ENCODE results near the gene ANKRD10.

ANKRD10 gene

DNA sequence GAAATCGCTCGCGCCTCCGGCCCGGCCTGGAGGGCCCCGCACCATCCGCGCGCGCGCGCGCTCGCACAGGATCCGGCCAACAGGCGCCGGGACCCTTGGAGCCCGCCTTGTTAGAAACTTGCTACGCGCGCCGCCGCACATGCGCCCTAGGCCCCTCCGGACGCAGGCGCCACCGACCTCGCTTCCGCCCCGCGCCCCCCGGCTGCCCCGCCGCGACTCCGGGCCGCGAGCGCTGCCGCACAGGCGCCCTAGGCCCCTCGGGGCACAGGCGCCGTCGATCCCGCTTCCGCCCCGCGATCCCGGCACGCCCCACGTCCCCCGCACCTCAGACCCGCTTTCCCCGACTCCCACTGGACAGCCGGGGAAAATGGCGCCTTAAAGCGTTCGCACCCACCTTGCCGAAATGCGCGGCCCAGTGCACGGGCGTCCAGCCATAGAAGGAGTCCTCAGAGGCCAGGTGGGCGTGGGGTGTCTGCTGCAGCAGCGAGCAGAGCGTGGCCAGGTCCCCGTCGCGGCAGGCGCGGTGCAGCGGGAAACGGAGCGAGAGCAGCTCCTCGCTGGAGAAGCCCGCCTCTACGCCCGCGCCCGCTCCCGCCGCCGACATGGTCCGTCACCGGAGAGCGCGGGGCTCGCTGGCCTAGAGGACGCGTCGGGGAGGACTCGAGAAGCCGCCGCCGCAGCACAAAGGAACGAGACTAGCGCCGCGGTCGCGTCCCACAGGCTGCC, 375 bp downstream of the ANKRD10 start:
- peak; percentile 79 for DNase-seq

DNA sequence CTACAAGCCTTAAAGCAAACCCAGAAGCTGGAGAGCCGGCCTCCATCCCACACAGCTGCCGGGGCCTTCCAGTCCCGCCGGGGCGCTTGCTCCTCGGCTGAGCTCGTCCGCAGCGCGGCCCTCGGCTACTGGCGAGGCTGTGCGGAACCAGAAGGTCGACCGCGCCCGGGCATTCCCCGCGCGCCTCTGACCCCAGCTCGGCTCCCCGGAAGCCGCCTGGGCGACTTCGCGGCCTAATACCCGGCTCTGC, 863 bp downstream of the ANKRD10 start:
- no peak for DNase-seq

- DNase-seq: no peak
Measured at GRCh38 chr13:110913322-110914080, 1.4 kb downstream of the ANKRD10 start.

DNA sequence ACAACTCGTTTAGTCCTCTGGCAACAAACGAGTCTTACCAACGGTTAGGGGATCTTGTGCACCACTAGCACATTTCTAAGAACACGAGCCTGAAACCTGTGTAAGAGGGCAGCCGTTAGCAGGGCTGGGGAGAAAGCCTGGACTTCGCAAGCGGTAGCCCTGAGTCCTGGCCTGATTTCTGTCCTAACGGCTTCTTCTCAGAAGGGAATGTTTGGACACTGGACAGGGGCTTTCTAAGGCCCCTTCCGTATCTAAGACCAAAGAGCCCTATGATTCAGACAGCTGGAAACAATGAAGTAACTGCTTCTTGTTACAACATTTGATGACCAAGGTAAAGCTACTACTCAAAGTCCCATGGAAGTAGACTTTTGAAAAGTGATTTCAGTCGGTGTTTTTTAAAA, 2.2 kb downstream of the ANKRD10 start:
- peak; percentile 65 for DNase-seq

- DNase-seq: peak; percentile 69
Measured at GRCh38 chr13:110911880-110912279, 3.0 kb downstream of the ANKRD10 start.

GRCh38 chr13:110910013-110910890, 4.6 kb downstream of the ANKRD10 start:
- DNase-seq: no peak

DNA sequence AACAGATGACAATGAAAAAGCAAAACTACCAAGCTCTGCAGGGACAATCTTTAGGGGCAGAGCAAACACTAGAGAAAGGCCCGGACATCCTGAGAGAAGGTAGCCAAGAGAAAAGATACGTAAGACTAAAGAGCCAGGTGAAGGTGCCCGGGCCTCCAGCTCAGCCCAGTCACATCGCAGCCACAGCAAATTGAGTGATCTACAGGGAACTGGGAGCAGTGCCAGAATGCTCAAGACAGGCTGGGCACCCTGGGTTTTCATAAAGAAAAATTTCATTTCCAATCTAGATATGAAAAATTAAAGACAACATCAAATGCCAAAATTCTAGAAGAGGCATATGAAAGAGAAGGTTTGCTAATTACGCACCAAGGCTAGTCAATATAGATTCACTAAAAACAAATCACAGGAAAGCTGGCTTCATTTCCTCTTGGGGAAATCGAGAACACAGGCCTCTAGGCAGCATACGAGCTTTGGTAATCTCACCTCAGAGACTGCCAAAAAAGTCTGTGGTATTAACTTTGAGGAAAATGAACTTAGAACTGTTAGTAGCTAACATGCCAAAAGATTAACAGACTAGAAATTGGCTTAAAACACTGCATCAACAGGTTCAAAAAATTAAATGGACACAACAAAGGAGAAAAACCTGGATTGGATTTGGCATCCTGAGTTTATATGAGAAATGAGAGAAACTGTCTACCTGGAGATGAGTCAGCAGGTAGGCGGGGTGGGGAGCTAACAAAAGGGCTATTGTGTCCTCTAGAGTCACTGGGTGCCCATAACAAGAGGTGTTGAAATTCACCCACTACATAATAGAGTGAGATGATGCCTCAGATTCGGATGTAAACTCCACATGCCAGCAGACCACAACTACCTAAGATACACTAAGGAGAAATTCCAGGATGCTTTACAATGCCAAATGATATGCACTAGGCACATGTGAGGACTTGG, 6.6 kb downstream of the ANKRD10 start:
- DNase-seq: no peak

DNA sequence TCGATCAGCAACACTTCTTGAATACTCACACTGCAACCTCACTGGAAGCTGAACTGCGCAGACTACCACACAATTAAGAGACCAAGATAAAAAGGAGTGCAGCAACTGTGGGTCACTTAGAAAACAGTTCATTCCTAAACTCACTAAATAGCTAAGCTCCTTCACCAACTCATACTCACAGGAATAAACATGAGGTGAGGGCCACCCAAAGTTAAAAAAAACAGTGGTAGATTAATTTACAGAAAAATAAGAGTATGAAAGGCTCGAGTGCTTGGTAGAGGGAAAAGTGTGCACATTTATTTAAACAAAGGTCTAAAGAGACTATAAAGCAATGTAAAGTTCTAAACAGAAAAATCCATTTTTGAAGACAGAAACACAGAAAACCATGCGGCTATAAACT, 7.6 kb downstream of the ANKRD10 start:
- DNase-seq: no peak

DNA sequence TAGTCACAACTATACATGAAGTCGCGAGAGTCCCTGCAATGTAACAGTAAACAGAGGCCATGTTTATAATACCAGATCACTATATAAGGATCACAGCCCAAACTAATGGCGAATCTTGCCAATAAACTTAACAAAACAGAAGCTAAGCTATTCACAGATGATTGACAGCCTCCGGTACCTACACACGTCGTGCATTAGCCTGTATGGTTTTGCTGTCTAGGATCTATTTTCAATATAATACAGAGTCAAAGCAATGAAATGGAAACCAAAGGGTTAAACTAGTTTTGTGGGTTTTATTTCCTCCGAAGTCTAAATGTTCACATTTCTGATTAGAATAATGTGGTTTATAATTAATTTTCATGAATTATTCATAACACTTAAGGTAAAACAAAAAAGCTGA, 10.1 kb downstream of the ANKRD10 start:
- DNase-seq: no peak

GRCh38 chr13:110902370-110902769, 12.5 kb downstream of the ANKRD10 start:
- DNase-seq: no peak

GRCh38 chr13:110897521-110897920, 17.3 kb downstream of the ANKRD10 start:
- DNase-seq: no peak

DNA sequence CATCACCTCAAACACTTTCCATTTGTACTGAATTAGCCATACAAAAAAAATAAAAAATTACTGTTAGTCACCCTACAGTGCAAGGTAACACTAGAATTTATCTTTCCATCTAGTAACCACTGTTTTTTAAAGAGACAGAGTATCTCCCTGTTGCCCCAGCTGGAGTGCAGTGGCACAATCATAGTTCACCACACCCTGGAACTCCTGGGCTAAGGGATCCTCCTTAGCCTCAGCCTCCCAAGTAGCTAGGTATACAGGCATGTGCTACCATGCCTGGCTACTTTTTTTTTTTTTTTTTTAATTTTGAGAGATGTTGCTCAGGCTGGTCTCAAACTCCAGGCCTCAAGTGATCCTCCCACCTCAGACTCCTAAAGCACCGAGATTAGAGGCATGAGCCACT, 17.9 kb downstream of the ANKRD10 start:
- DNase-seq: no peak

- DNase-seq: no peak
Measured at GRCh38 chr13:110894086-110894485, 20.8 kb downstream of the ANKRD10 start.

DNA sequence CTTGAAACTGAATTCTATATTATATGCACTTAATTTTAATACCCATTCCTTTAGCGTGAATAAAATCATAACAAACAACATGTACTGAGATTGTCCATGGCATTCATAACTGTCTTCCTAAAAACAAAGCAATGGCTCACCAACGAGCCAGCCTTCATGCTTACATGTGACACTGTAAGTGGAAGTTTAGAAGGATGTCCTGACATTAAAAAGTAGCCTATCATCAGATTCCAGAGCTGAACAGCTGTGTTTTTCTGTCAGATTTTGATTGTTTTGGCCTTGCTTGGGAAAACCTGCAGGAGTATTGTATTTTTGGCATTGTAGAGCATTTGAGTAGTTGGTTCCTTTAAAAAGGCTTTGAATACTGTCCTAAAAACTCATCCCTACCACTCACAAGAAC, 21.3 kb downstream of the ANKRD10 start:
- DNase-seq: no peak

- DNase-seq: no peak
Measured at GRCh38 chr13:110890279-110891165, 24.3 kb downstream of the ANKRD10 start.

DNA sequence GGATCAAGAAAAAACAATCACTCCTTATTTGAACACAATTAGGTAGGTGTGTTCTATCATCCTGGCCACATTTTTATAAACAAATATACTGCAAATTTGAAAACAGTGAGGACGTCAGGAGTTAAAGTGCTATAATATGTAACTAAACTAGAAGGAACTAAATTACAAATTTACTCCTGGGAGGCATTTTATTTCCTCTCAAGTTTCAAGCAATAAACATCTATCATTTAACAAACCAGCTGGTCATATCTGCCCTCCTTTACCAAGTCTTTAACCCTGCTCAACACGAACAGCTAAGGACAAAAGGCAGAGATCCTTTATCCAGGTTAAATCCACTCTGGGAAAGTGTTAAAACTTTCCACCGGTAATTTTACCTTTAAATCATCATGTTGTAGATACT, 26.5 kb downstream of the ANKRD10 start:
- no peak for DNase-seq

DNA sequence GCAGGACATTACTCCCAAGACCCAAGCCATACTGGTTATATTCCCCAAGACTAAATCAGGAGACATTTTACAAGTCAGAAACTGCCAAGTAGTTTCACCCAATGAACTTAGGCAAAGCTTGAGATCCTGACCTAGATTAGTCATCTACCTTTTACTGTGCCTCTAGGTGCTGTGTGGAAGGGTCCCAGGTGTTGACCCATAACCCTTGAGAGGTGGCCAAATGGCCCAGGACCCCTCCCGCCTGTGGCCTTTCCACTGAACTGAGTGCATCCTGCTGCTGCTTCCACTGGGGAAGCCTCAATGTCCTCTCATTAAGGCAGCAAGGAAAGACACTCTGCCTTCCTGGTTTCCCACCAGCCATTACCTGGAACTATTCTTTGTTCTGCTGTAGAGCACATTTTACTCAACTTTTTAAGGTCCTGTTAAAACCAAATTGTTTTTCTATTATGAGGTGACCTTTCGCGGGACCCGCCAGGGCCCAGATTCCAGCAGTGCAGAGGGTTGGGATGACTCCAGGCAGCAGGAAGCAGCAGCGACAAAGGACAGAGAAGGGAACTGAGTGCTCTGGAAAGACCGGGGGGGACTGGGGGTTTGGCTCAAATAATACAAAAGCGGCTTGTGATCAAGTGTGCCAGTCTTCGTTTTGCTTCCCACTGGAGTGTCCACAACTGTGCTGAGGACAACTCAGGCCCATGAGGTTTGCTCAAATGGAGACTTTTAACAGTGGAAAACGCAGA, 27.1 kb downstream of the ANKRD10 start:
- no peak for DNase-seq

GRCh38 chr13:110886870-110887596, 27.8 kb downstream of the ANKRD10 start:
- DNase-seq: no peak

DNA sequence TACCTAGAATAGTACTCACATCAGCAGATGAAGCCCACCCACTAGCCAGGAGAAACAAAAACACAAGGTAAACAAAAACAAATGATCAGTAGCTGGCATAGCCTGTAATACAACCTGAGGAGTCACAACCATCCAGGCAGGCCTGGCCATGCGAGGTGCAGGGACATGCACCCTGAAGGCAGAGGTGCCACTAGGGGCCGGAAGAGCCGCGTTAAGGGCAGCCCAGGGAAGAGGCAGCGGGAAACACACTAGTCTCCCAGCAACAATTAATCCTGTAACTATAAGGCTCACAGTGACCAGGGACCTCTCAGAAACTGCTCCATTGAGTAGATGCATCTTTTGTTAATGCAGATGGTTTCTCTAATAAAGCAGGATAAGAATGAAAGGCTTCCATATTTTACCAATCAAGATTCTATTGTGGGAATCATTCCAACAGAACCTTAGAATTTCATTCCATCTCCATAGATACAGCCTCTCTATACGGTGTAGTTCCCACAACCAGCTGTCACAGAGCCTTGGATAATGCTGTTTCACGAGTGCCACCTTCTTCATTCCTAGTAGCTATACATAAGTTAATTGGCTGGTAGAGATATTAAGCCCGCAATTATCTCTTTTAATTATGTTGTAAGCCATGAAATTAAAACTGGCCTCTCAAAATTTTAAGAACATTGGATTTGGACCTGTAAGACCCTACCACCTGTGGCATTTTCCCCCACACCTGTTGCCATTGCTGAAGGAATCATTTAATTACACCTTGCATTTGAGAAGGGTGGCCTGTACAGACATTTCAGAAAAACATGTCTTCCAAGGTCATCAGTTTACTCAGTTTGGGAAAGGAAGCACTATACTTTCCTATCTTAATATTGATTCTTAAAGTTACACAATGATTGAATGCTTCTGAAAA, 28.7 kb downstream of the ANKRD10 start:
- DNase-seq: no peak
